SK-N-MC (cell line): ENCODE results near the gene SBNO2.

Source experiments
- DNase-seq: peaks from one replicate; pipeline ENCODE4 v3.0.0-alpha.2; 2011; ENCODE audit warnings: low read depth, low spot score
- H3K27ac ChIP-seq: fragments of 200-600 bp; sonication (generic); 2 replicates; pipeline ENCODE4 v1.5.1; 2016; ENCODE audit warnings: mixed run types
- H3K36me3 ChIP-seq: fragments of 200-600 bp; sonication (generic); 2 replicates; pipeline ENCODE4 v1.6.1; 2017; ENCODE audit warnings: antibody characterized with exemption, low read length, mixed read lengths; ENCODE audit not compliant: insufficient read depth
- H3K4me3 ChIP-seq: fragments of 200-600 bp; sonication (generic); 2 replicates; pipeline ENCODE4 v1.5.1; 2016
- H3K9ac ChIP-seq: fragments of 200-600 bp; sonication (generic); 2 replicates; pipeline ENCODE4 v1.8.0; 2017; ENCODE audit warnings: mixed run types, mixed read lengths; ENCODE audit not compliant: insufficient read length
- H3K9me3 ChIP-seq: fragments of 200-600 bp; sonication (generic); 2 replicates; pipeline ENCODE4 v1.6.1; 2017; ENCODE audit warnings: low read depth, mild to moderate bottlenecking, antibody characterized with exemption, low read length, moderate library complexity, mixed read lengths
- EZH2 ChIP-seq: fragments of 200-600 bp; sonication (generic); IDR thresholded peaks from one replicate; pipeline ENCODE4 v1.6.1; 2017; ENCODE audit warnings: antibody characterized with exemption
- FOXP2 ChIP-seq: optimal IDR thresholded peaks from 2 replicates; pipeline ENCODE3; 2011; ENCODE audit warnings: mild to moderate bottlenecking, moderate library complexity; ENCODE audit not compliant: insufficient read depth; ENCODE audit errors: extremely low read length, control extremely low read depth
- POLR2AphosphoS5 ChIP-seq: IDR thresholded peaks from 2 replicates; pipeline ENCODE4 v1.6.1; 2012; ENCODE audit warnings: mild to moderate bottlenecking, low read depth, low read length, borderline replicate concordance

The SBNO2 gene

GRCh38 chr19:1157931-1158884, 15.9 kb downstream of the SBNO2 start:
- H3K27ac ChIP-seq = no peak overlapping the region
- H3K36me3 ChIP-seq = no peaks in the 10 kb centered on the region
- no peak overlapping the region for H3K4me3 ChIP-seq
- no peak for TF ChIP-seq POLR2AphosphoS5
- TF ChIP-seq FOXP2 = no peak
- no peak for TF ChIP-seq EZH2
- no peaks in the 10 kb centered on the region for H3K9me3 ChIP-seq
- DNase-seq = no peak
- H3K9ac ChIP-seq = no peak overlapping the region

GRCh38 chr19:1156830-1157615, 17.0 kb downstream of the SBNO2 start:
- Histone ChIP-seq H3K4me3 (no peak overlapping the region), H3K36me3 (no peaks in the 10 kb centered on the region), H3K9ac (no peak overlapping the region), H3K9me3 (no peaks in the 10 kb centered on the region), H3K27ac (no peak overlapping the region)
- TF ChIP-seq FOXP2 (no peak), EZH2 (no peak), POLR2AphosphoS5 (no peak)
- DNase-seq = no peak

- TF ChIP-seq POLR2AphosphoS5 (no peak), EZH2 (no peak), FOXP2 (no peak)
- DNase-seq = no peak
- Histone ChIP-seq H3K36me3 (no peaks in the 10 kb centered on the region; the same call in 1 of the 2 replicates), H3K4me3 (no peak overlapping the region), H3K9ac (no peak overlapping the region), H3K9me3 (no peaks in the 10 kb centered on the region), H3K27ac (no peak overlapping the region)
Observed at GRCh38 chr19:1156305-1156801, 17.7 kb downstream of the SBNO2 start.

GRCh38 chr19:1155352-1156304, 18.4 kb downstream of the SBNO2 start:
- no peak for DNase-seq
- Histone ChIP-seq H3K27ac (no peak overlapping the region), H3K36me3 (no peaks in the 10 kb centered on the region; the same call in 1 of the 2 replicates), H3K9me3 (no peaks in the 10 kb centered on the region), H3K4me3 (no peak overlapping the region), H3K9ac (no peak overlapping the region)
- TF ChIP-seq POLR2AphosphoS5 (no peak), EZH2 (no peak), FOXP2 (no peak)

- no peak for DNase-seq
- TF ChIP-seq POLR2AphosphoS5 = no peak
- no peak for TF ChIP-seq FOXP2
- TF ChIP-seq EZH2 = no peak
- H3K4me3 ChIP-seq = no peak overlapping the region
- no peak overlapping the region for H3K27ac ChIP-seq
- no peak overlapping the region for H3K9ac ChIP-seq
- H3K9me3 ChIP-seq = no peaks in the 10 kb centered on the region
- no peaks in the 10 kb centered on the region; the same call in 1 of the 2 replicates for H3K36me3 ChIP-seq
Observed at GRCh38 chr19:1154731-1155351, 19.2 kb downstream of the SBNO2 start.

DNA sequence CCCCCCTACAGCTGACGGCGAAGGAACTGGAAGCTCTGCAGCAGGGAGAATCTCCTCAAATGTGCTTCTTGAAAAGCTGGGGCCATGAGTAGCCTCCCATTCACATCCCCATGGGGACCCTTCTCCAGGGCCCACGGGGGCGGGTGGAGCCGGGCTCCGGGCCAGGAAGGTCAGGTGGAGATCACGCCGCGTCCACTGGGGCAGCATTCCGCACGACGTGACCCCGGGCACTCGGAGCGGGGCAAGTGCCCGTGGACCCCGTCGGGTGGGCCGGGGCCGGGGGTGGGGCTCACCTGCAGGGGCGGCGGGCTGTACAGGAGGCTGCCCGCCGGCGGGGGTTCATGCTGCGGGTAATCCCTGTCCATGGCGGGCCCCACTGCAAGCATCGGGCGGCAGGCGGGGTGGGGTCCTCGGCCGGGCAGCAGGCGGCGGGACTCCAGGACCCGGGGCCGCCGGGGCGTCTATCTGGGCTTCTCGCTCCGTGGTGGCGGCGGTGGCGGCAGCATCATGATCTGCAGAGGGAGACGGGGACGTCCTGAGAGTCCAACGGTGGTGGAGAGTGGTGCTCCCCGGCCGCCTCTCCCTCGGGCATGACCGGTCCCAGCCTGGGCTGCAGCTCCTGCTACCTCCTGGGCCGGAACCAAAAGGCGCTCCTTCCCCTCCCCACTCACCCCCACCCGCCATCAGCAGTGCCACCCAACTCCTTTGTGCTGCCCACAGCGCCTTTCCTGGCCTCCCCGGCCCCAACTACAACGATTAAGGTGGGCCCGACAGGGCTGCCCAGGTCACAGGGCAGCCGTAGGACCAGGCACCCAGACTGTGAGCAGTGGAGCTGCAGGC, 20.0 kb downstream of the SBNO2 start:
- no peak overlapping the region for H3K27ac ChIP-seq
- TF ChIP-seq POLR2AphosphoS5 (no peak), FOXP2 (no peak), EZH2 (no peak)

More for the DNA sequence above, 20.0 kb downstream of the SBNO2 start:
- no peaks in the 10 kb centered on the region for H3K9me3 ChIP-seq
- DNase-seq = no peak
- no peak overlapping the region for H3K9ac ChIP-seq
- H3K36me3 ChIP-seq = no peaks in the 10 kb centered on the region; the same call in 1 of the 2 replicates
- H3K4me3 ChIP-seq = no peak overlapping the region
